Heart left ventricle (tissue), 13 donors: ENCODE measurements around the gene RBM33.

Experiments
- CTCF ChIP-seq, 12 donors: fragments of 200-600 bp; sonication (generic) in 4 of 12; IDR thresholded peaks; one replicate each; pipeline versions ENCODE4 v1.5.0 to v1.8.0; 2018 to 2022; ENCODE audit warnings: antibody characterized with exemption in 12 of 12, mild to moderate bottlenecking in 5 of 12
- POLR2A ChIP-seq, 2 donors: fragments of 450-650 bp; IDR thresholded peaks; one replicate each; pipeline ENCODE4 v1.6.1; 2017; ENCODE audit warnings: antibody characterized with exemption in 2 of 2, mild to moderate bottlenecking in 2 of 2, moderate library complexity in 2 of 2
- donor health status: ischemic (EF 13 %, LVEDD 7.1; RV severe dilation, severe dysfunction).
- donor health status: DM: no; HTN: yes; CAD: no.
- donor health status: DM: no; HTN: no; CAD: no.
- donor health status: ischemic (EF 25% LVEDD 6.9; RV normal size, moderate dysfunction).
- donor health status: ischemic (EF 25% LVEDD 5.7; RV mildly dilated, moderate dysfunction).
- donor health status: ischemic (EF 35%, LVEDD 5.7; RV mildly dilated, moderate dysfunction).
- donor health status: nonischemic (EF 11% LVEDD 7.7; RV severe dilation, severe dysfunction).
- donor health status: DM: yes; HTN: yes; CAD: no.
- donor health status: PGD.
- donor health status: ischemic (EF 29% LVEDD 5.4; RV normal size, mild dysfunction).
- donor health status: nonischemic (EF 23%, LVEDD 6.1; RV moderate dilation, normal function).

GRCh38 chr7:155621418-155621980, 23.0 kb upstream of the RBM33 start:
- no peak for TF ChIP-seq POLR2A (IDR thresholded peaks at IDR 0.05)
- TF ChIP-seq CTCF (IDR thresholded peaks at IDR 0.05), result no peak
